ENCODE results near the gene USP17L15.
"Not testable (repeated sequence)": the region's sequence is repeated elsewhere in the genome, so short reads cannot be mapped to it uniquely, and the experiment has no call there.

Gene USP17L15

GRCh38 chr4:9234085-9234484 is at the start of gene USP17L15:
Gene USP17L15 (plus strand): TSS chr4:9234385. CDS start chr4:9234385, 0 bp downstream.
- not testable (repeated sequence) for DNase-seq (ENCODE audit: low read depth, low spot score)

GRCh38 chr4:9210357-9210756 is 23.8 kb upstream of the USP17L15 start, which contains the start of gene USP17L10:
Gene USP17L10 (plus strand): TSS chr4:9210657. CDS start chr4:9210657, 0 bp downstream.
- DNase-seq (ENCODE audit: low read depth, low spot score): not testable (repeated sequence)

- not testable (repeated sequence) for DNase-seq (ENCODE audit: low read depth, low spot score)
Measured at GRCh38 chr4:9214701-9215100, 19.5 kb upstream of the USP17L15 start.

- not testable (repeated sequence) for DNase-seq (ENCODE audit: low read depth, low spot score)
Measured at GRCh38 chr4:9215105-9215504, 19.1 kb upstream of the USP17L15 start, which contains the start of gene USP17L11. Gene USP17L11 (plus strand): TSS chr4:9215405. CDS start chr4:9215405, 0 bp downstream.

- DNase-seq (ENCODE audit: low read depth, low spot score): not testable (repeated sequence)
Measured at GRCh38 chr4:9219852-9220251, 14.3 kb upstream of the USP17L15 start, which contains the start of gene USP17L12. Gene USP17L12 (plus strand): TSS chr4:9220152. CDS start chr4:9220152, 0 bp downstream.

- not testable (repeated sequence) for DNase-seq (ENCODE audit: low read depth, low spot score)
Measured at GRCh38 chr4:9224596-9224995, 9.6 kb upstream of the USP17L15 start, which contains the start of gene USP17L13. Gene USP17L13 (plus strand): TSS chr4:9224896. CDS start chr4:9224896, 0 bp downstream.

- DNase-seq (ENCODE audit: low read depth, low spot score): not testable (repeated sequence)
Measured at GRCh38 chr4:9230249-9230648, 3.9 kb upstream of the USP17L15 start.

- DNase-seq (ENCODE audit: low read depth, low spot score): not testable (repeated sequence)
Measured at GRCh38 chr4:9238461-9238860, 4.3 kb downstream of the USP17L15 start.

- DNase-seq (ENCODE audit: low read depth, low spot score): not testable (repeated sequence)
Measured at GRCh38 chr4:9243579-9243978, 9.4 kb downstream of the USP17L15 start, which contains the start of gene USP17L17. Gene USP17L17 (plus strand): TSS chr4:9243879. CDS start chr4:9243879, 0 bp downstream.

GRCh38 chr4:9247953-9248680 is 13.9 kb downstream of the USP17L15 start, which contains the start of gene USP17L18:
Gene USP17L18 (plus strand): TSS chr4:9248630. CDS start chr4:9248630, 0 bp downstream.
- not testable (repeated sequence) for DNase-seq (ENCODE audit: low read depth, low spot score)

- DNase-seq (ENCODE audit: low read depth, low spot score): not testable (repeated sequence)
Measured at GRCh38 chr4:9253078-9253477, 18.9 kb downstream of the USP17L15 start, which contains the start of gene USP17L19. Gene USP17L19 (plus strand): TSS chr4:9253378. CDS start chr4:9253378, 0 bp downstream.

- DNase-seq (ENCODE audit: low read depth, low spot score): not testable (repeated sequence)
Measured at GRCh38 chr4:9257824-9258223, 23.6 kb downstream of the USP17L15 start, which contains the start of gene USP17L20. Gene USP17L20 (plus strand): TSS chr4:9258124. CDS start chr4:9258124, 0 bp downstream.

- DNase-seq (ENCODE audit: low read depth, low spot score): not testable (repeated sequence)
Measured at GRCh38 chr4:9262572-9262971, 28.4 kb downstream of the USP17L15 start, which contains the start of gene USP17L21. Gene USP17L21 (plus strand): TSS chr4:9262872. CDS start chr4:9262872, 0 bp downstream.

- DNase-seq (ENCODE audit: low read depth, low spot score): not testable (repeated sequence)
Measured at GRCh38 chr4:9267319-9267718, 33.1 kb downstream of the USP17L15 start, which contains the start of gene USP17L22. Gene USP17L22 (plus strand): TSS chr4:9267619. CDS start chr4:9267619, 0 bp downstream.

- not testable (repeated sequence) for DNase-seq (ENCODE audit: low read depth, low spot score)
Measured at GRCh38 chr4:9271719-9272118, 37.5 kb downstream of the USP17L15 start.
